ENCODE measurements around the gene GAD2.

The GAD2 gene

GRCh38 chr10:26310361-26310760, 93.8 kb downstream of the GAD2 start:
- H3K4me3 ChIP-seq (ENCODE audit: low read depth, low read length) = no peak overlapping the region

GRCh38 chr10:26311383-26311940, 94.9 kb downstream of the GAD2 start:
- CTCF ChIA-PET = no interaction called here

More at GRCh38 chr10:26310361-26310760, 93.8 kb downstream of the GAD2 start:
- no peak for DNase-seq (ENCODE audit: low read depth, low spot score)
- POLR2A ChIA-PET = no interaction called here
- TF ChIP-seq, protein P1, sequence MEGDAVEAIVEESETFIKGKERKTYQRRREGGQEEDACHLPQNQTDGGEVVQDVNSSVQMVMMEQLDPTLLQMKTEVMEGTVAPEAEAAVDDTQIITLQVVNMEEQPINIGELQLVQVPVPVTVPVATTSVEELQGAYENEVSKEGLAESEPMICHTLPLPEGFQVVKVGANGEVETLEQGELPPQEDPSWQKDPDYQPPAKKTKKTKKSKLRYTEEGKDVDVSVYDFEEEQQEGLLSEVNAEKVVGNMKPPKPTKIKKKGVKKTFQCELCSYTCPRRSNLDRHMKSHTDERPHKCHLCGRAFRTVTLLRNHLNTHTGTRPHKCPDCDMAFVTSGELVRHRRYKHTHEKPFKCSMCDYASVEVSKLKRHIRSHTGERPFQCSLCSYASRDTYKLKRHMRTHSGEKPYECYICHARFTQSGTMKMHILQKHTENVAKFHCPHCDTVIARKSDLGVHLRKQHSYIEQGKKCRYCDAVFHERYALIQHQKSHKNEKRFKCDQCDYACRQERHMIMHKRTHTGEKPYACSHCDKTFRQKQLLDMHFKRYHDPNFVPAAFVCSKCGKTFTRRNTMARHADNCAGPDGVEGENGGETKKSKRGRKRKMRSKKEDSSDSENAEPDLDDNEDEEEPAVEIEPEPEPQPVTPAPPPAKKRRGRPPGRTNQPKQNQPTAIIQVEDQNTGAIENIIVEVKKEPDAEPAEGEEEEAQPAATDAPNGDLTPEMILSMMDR (IDR thresholded peaks at IDR 0.05; ENCODE audit: insufficient read depth, low read length, missing control alignments) = no peak
- CTCF ChIA-PET = no interaction called here

DNA sequence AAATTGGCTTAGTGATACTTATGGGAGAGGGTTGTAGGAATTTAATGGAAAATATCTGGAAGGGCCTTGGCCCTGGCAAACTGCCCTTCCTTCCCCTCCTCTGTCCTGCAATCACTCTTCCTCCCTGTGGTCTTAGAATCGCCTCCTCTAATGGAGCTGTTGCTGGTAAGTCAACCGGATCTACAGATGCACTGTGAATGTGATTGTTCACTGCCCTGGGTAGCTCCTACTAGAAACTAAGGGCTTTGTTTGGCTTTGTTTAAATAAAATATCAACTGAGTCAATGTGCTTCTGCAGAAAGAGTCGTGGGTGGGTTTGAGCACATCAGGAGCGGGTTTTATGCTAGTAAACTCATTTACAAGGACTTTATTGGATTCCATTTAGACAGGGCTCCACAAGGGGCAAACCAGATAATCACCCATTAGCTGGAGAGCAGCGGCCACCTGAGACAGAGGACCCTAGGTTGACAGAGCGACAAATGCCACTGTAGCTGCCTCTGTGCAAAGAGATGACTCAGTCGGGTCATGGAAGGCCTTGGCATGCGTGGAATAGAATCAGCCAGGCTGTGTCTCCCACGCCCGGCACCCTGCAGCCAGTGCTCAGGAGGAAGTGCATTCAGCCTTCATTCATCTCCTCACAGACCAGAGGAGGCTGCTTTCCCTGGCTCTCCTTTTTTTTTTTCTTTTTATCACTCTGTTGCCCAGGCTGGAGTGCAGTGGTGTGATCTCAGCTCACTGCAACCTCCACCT, 97.9 kb downstream of the GAD2 start:
- DNase-seq (ENCODE audit: low read depth, low spot score) = no peak
- CTCF ChIA-PET = no interaction called here
- POLR2A ChIA-PET = no interaction called here
- no peak overlapping the region for H3K4me3 ChIP-seq (ENCODE audit: low read depth, low read length)
- TF ChIP-seq, protein P1 (IDR thresholded peaks at IDR 0.05; ENCODE audit: insufficient read depth, low read length, missing control alignments) = no peak

More at GRCh38 chr10:26311383-26311940, 94.9 kb downstream of the GAD2 start:
- POLR2A ChIA-PET = no interaction called here
- DNase-seq (ENCODE audit: low read depth, low spot score) = no peak
- H3K4me3 ChIP-seq (ENCODE audit: low read depth, low read length) = no peak overlapping the region
- TF ChIP-seq, protein P1 (IDR thresholded peaks at IDR 0.05; ENCODE audit: insufficient read depth, low read length, missing control alignments) = no peak

DNA sequence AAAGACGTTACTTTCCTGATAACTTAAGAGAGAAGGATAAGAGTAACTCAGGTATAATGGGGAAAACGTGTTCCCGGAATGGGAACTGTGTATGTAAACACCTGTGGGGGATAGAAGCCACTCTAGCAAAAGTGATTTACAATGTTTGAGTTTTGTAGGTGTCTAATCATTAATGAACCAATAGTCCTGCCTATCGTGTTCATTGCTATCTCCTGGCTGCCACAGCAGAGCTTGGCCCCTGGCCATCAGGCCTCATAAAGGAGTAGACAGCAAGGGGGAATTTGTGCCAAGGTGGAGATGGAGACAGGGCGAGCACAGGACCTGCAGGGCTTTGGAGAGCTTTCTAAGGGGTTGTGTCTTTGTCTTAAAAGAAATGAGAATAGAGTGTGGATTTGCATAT, 102.1 kb downstream of the GAD2 start:
- TF ChIP-seq, protein P1 (IDR thresholded peaks at IDR 0.05; ENCODE audit: insufficient read depth, low read length, missing control alignments) = no peak
- CTCF ChIA-PET = no interaction called here
- POLR2A ChIA-PET = no interaction called here
- H3K4me3 ChIP-seq (ENCODE audit: low read depth, low read length) = no peak overlapping the region
- DNase-seq (ENCODE audit: low read depth, low spot score) = no peak

DNA sequence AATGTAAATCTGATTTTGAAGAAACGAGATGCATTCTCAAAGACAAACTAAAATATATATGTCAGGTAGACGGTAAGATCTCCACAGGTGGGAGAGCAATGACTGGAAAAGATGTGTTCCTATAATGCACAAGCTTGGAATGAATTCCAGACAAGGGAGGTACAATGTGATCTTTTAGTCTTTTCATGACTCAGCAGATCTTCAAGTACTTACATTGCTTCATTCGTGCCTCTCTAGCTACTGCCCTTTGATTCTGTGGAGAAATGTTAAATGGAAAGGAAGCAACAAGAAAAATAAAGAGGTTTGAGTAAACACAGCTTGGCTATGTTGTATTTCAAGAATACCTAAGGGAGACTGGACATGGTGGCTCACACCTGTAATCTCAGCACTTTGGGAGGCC, 106.6 kb downstream of the GAD2 start:
- H3K4me3 ChIP-seq (ENCODE audit: low read depth, low read length) = no peak overlapping the region
- DNase-seq (ENCODE audit: low read depth, low spot score) = no peak
- TF ChIP-seq, protein P1 (IDR thresholded peaks at IDR 0.05; ENCODE audit: insufficient read depth, low read length, missing control alignments) = no peak
- CTCF ChIA-PET = no interaction called here
- POLR2A ChIA-PET = no interaction called here

DNA sequence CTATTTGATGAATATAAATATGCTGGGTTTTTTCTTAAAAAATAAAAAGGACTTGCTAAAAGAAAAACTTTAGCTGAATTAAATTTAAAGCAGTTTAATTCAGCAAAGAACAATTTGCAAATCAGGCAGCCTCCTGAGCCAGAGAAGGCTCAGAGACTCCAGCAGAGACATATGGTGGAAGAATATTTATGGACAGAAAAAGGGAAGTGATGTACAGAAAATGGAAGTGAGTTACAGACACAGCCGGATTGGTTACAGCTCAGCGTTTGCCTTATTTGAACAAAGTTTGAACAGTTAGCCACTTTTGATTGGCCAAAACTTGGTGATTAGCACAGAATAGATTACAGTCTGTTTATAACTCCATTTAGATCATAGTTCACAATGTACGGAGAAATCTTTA, 110.3 kb downstream of the GAD2 start:
- H3K4me3 ChIP-seq (ENCODE audit: low read depth, low read length) = no peak overlapping the region
- no peak for DNase-seq (ENCODE audit: low read depth, low spot score)
- ChIA-PET POLR2A (no interaction called here), CTCF (no interaction called here)
- TF ChIP-seq, protein P1 (IDR thresholded peaks at IDR 0.05; ENCODE audit: insufficient read depth, low read length, missing control alignments) = no peak
